ENCODE results near the gene ARF1. TPM values are rescaled to one million over a fixed set of nuclear protein-coding genes. Genes with fewer than 3 reads are reported as not detected.

The ARF1 gene
- total and polyA plus RNA-seq, 2 of the 8 experiments (the other 6 are each of a cell fraction or from before 2014, with no cell fraction given): 265 to 471 TPM

- H2AFZ ChIP-seq (ENCODE audit: low read length): no peak within 1 kb of the TSS
- no peak within 1 kb of the TSS for H3K56ac ChIP-seq (replicated peaks; ENCODE audit: insufficient read length, low read depth, low read length)
- H2BK20ac ChIP-seq (ENCODE audit: low read length): no peak within 1 kb of the TSS
- no peak within 1 kb of the TSS for H4K5ac ChIP-seq (ENCODE audit: insufficient read length, low read depth, low read length)
- H3K79me2 ChIP-seq (ENCODE audit: control insufficient read depth in 1 of 2, insufficient read depth in 2 of 2, low read length in 2 of 2): no peaks in the 10 kb centered on the region
- H3K4me1 ChIP-seq (replicated peaks in 1 of 4; ENCODE audit: control insufficient read depth in 3 of 4, insufficient read depth in 4 of 4, low read length in 3 of 4): peaks cover 0 to 2% (median 0%) of the 10 kb centered on the region in 4 experiments; a peak in 1 of 7 replicates
- FAIRE-seq (no peak), DNase-seq (ENCODE audit: low read depth in 1 of 2, low spot score in 2 of 2) (peak; percentile 73 to 98)
- no peak within 1 kb of the TSS for H3K23ac ChIP-seq (ENCODE audit: insufficient read length)
- 2% methylated on average over 80 of the region's 104 CpGs; no CpG with 5 or more reads in 1 of the 2 experiments for WGBS, 2 experiments (ENCODE audit: extremely low coverage in 1 of 2, insufficient coverage in 1 of 2, insufficient read length in 1 of 2, insufficient replicate concordance in 2 of 2, low coverage in 1 of 2, low lambda C conversion rate in 2 of 2, missing lambda C conversion rate in 1 of 2)
- POLR2A ChIA-PET (ENCODE audit: partially characterized antibody): interaction anchor here (1.0 to 1.2 kb wide), 2 partner anchors 13 to 45 kb away, joined by 3 read pairs; no protein-coding TSS in a partner anchor
- H4K8ac ChIP-seq (ENCODE audit: extremely low read depth, insufficient read depth, low read length): peak within 1 kb of the TSS; percentile 93
- no peak within 1 kb of the TSS for H2BK15ac ChIP-seq (ENCODE audit: low read length)
- peak within 1 kb of the TSS; percentile 65 for H4K91ac ChIP-seq (replicated peaks; ENCODE audit: insufficient read length, low read length)
- H3K36me3 ChIP-seq (ENCODE audit: control insufficient read depth in 2 of 4, insufficient read depth in 4 of 4, low read length in 3 of 4): peaks cover 12 to 35% (median 23%) of the 10 kb centered on the region in 4 experiments; a peak in 7 of 8 replicates
- H3K4me2 ChIP-seq (ENCODE audit: insufficient read depth in 1 of 2, low read depth in 2 of 2, low read length in 2 of 2): peak within 1 kb of the TSS; percentile 37 to 83
- H2BK5ac ChIP-seq (ENCODE audit: low read depth, low read length): peak within 1 kb of the TSS; percentile 66; the same call in 1 of the 2 replicates
- H3K27ac ChIP-seq (ENCODE audit: low read depth, low read length): peak within 1 kb of the TSS; percentile 64; the same call in 1 of the 2 replicates
- H3K18ac ChIP-seq (ENCODE audit: extremely low read depth, low read length): no peak within 1 kb of the TSS; the same call in 1 of the 2 replicates
- CTCF ChIA-PET (ENCODE audit: partially characterized antibody): interaction anchor here (0.9 kb wide), 1 partner anchor 68 kb away, joined by 3 read pairs; no protein-coding TSS in a partner anchor
- H3K9ac ChIP-seq (replicated peaks in 1 of 4; ENCODE audit: extremely low read depth in 1 of 4, low read depth in 3 of 4, low read length in 3 of 4): peak within 1 kb of the TSS in 3 of 4 experiments; percentile 70 to 77 (median 74); a peak in 6 of 7 replicates
- H3K14ac ChIP-seq (ENCODE audit: insufficient read length): no peak within 1 kb of the TSS
- peaks cover 7% of the 10 kb centered on the region; the same call in 1 of the 2 replicates for H3K79me1 ChIP-seq (ENCODE audit: low read depth, low read length)
- no peaks in the 10 kb centered on the region for H3K9me3 ChIP-seq (ENCODE audit: insufficient read depth in 2 of 2, low read depth in 1 of 2, low read length in 1 of 2)
- H3K4me3 ChIP-seq (ENCODE audit: extremely low read depth in 1 of 4, insufficient read depth in 2 of 4, low read depth in 3 of 4, low read length in 4 of 4): peak within 1 kb of the TSS; percentile 63 to 92 (median 77)
- H2BK12ac ChIP-seq (ENCODE audit: low read depth, low read length): 0 out of 2 replicates have a peak within 1 kb of the TSS, but pooled peaks have one; percentile 17
- no peaks in the 10 kb centered on the region; a peak in 1 of 7 replicates for H3K27me3 ChIP-seq (replicated peaks in 1 of 4; ENCODE audit: control insufficient read depth in 3 of 4, extremely low read depth in 1 of 4, insufficient read depth in 3 of 4, low read length in 3 of 4)
- H3K4ac ChIP-seq (replicated peaks; ENCODE audit: insufficient read length, low read depth, low read length): no peak within 1 kb of the TSS
- H2AK5ac ChIP-seq (ENCODE audit: low read depth, low read length): 0 out of 2 replicates have a peak within 1 kb of the TSS, but pooled peaks have one; percentile 53
- peaks cover 6 to 31% of the 10 kb centered on the region in 2 experiments for H4K20me1 ChIP-seq (replicated peaks in 1 of 2; ENCODE audit: control insufficient read depth in 1 of 2, insufficient read depth in 2 of 2, low read length in 2 of 2)
- peaks cover 6% of the 10 kb centered on the region; the same call in 1 of the 2 replicates for H3K23me2 ChIP-seq (ENCODE audit: low read depth, low read length)
- no peak within 1 kb of the TSS for H2BK120ac ChIP-seq (replicated peaks; ENCODE audit: low read depth, low read length)
- 0 out of 2 replicates have a peak, but pooled peaks have one; percentile 64 for TF ChIP-seq FOSL1 (IDR thresholded peaks at IDR 0.05; ENCODE audit: insufficient read depth, low read depth, low read length)
- TF ChIP-seq CHD2 (IDR thresholded peaks at IDR 0.05; ENCODE audit: low read length): no peak
- TF ChIP-seq GABPA (IDR thresholded peaks at IDR 0.05; ENCODE audit: borderline replicate concordance, insufficient read depth, low read length): no peak; the same call in 1 of the 2 replicates
- TF ChIP-seq TBP (IDR thresholded peaks at IDR 0.05; ENCODE audit: low read depth, low read length): peak; percentile 77
- no peak for TF ChIP-seq CTBP2 (IDR thresholded peaks at IDR 0.05; ENCODE audit: borderline replicate concordance, insufficient read depth, insufficient read length, low read length)
- no peak for TF ChIP-seq RAD21 (IDR thresholded peaks at IDR 0.05 in 1 of 2, conservative IDR thresholded peaks at IDR 0.05 in 1 of 2; ENCODE audit: low read depth in 2 of 2, low read length in 2 of 2)
- peak; percentile 64 for TF ChIP-seq YY1 (IDR thresholded peaks at IDR 0.05; ENCODE audit: low read depth, low read length)
- peak; percentile 67; the same call in 1 of the 2 replicates for TF ChIP-seq SP1 (IDR thresholded peaks at IDR 0.05; ENCODE audit: low read depth, low read length)
These were observed 20.5 kb downstream of the ARF1 start, which contains the start of gene C1orf35 for GRCh38 chr1:228102791-228103620. C1orf35 (minus strand) TSS chr1:228103325; CDS start chr1:228103227, 98 bp downstream.
